NT2/D1 (cell line): ENCODE measurements around the gene TMEM237.

Source experiments
- DNase-seq: peaks from one replicate; pipeline ENCODE4 v3.0.0-alpha.2; 2011; ENCODE audit warnings: low read depth, low spot score
- H3K27me3 ChIP-seq: 2 replicates; pipeline ENCODE4 v1.6.0; 2011; ENCODE audit warnings: mild to moderate bottlenecking; ENCODE audit not compliant: insufficient read length, insufficient read depth
- H3K36me3 ChIP-seq: 2 replicates; pipeline ENCODE4 v1.6.1; 2011; ENCODE audit warnings: mild to moderate bottlenecking, low read length, mixed read lengths; ENCODE audit not compliant: insufficient read depth, insufficient read length
- H3K4me1 ChIP-seq: 2 replicates; pipeline ENCODE4 v1.5.1; 2011; ENCODE audit not compliant: insufficient read depth, insufficient read length
- H3K4me3 ChIP-seq: 2 replicates; pipeline ENCODE4 v1.5.1; 2011; ENCODE audit warnings: low read depth; ENCODE audit not compliant: insufficient read length
- H3K9ac ChIP-seq: 2 replicates; pipeline ENCODE4 v1.6.0; 2011; ENCODE audit warnings: low read depth; ENCODE audit not compliant: insufficient read length
- H3K9me3 ChIP-seq: 2 replicates; pipeline ENCODE4 v1.5.1; 2011; ENCODE audit warnings: mild to moderate bottlenecking, low read length; ENCODE audit not compliant: insufficient read depth
- SUZ12 ChIP-seq: IDR thresholded peaks from 2 replicates; pipeline ENCODE4 v1.6.1; 2011; ENCODE audit not compliant: insufficient read length, insufficient read depth; ENCODE audit errors: extremely low read depth
- YY1 ChIP-seq: IDR thresholded peaks from 2 replicates; pipeline ENCODE4 v1.6.1; 2011; ENCODE audit not compliant: insufficient read length, insufficient read depth
- ZNF274 ChIP-seq: IDR thresholded peaks from 2 replicates; pipeline ENCODE4 v1.6.1; 2011; ENCODE audit warnings: mild to moderate bottlenecking, low read depth, low read length

Gene TMEM237

GRCh38 chr2:201597397-201597796 lies 45.9 kb downstream of the TMEM237 start:
- H3K9ac ChIP-seq: no peak overlapping the region
- TF ChIP-seq ZNF274: no peak
- TF ChIP-seq SUZ12: no peak
- no peak for TF ChIP-seq YY1
- H3K4me3 ChIP-seq: no peak overlapping the region
- H3K4me1 ChIP-seq: no peaks in the 10 kb centered on the region
- DNase-seq: no peak
- no peaks in the 10 kb centered on the region for H3K36me3 ChIP-seq
- no peaks in the 10 kb centered on the region for H3K27me3 ChIP-seq
- H3K9me3 ChIP-seq: no peaks in the 10 kb centered on the region

- Histone ChIP-seq H3K4me1 (no peaks in the 10 kb centered on the region), H3K4me3 (no peak overlapping the region), H3K36me3 (no peaks in the 10 kb centered on the region), H3K9me3 (no peaks in the 10 kb centered on the region), H3K27me3 (no peaks in the 10 kb centered on the region), H3K9ac (no peak overlapping the region)
- no peak for TF ChIP-seq YY1
- TF ChIP-seq ZNF274: no peak
- no peak for TF ChIP-seq SUZ12
- DNase-seq: no peak
These were observed 62.8 kb downstream of the TMEM237 start for GRCh38 chr2:201580486-201580885.

GRCh38 chr2:201579536-201579935 lies 63.8 kb downstream of the TMEM237 start:
- TF ChIP-seq ZNF274 (no peak), SUZ12 (no peak), YY1 (no peak)
- Histone ChIP-seq H3K4me1 (no peaks in the 10 kb centered on the region), H3K9ac (no peak overlapping the region), H3K36me3 (no peaks in the 10 kb centered on the region), H3K27me3 (no peaks in the 10 kb centered on the region), H3K9me3 (no peaks in the 10 kb centered on the region), H3K4me3 (no peak overlapping the region)
- DNase-seq: no peak

GRCh38 chr2:201575971-201576370 lies 67.3 kb downstream of the TMEM237 start:
- Histone ChIP-seq H3K9me3 (no peaks in the 10 kb centered on the region), H3K36me3 (no peaks in the 10 kb centered on the region), H3K9ac (no peak overlapping the region), H3K4me3 (no peak overlapping the region), H3K4me1 (no peaks in the 10 kb centered on the region), H3K27me3 (no peaks in the 10 kb centered on the region)
- TF ChIP-seq SUZ12 (no peak), YY1 (no peak), ZNF274 (no peak)
- DNase-seq: no peak

- no peaks in the 10 kb centered on the region for H3K36me3 ChIP-seq
- H3K9me3 ChIP-seq: no peaks in the 10 kb centered on the region
- no peak for TF ChIP-seq YY1
- no peak for TF ChIP-seq ZNF274
- TF ChIP-seq SUZ12: no peak
- H3K4me3 ChIP-seq: no peak overlapping the region
- H3K4me1 ChIP-seq: no peaks in the 10 kb centered on the region
- DNase-seq: no peak
- H3K27me3 ChIP-seq: no peaks in the 10 kb centered on the region
- no peak overlapping the region for H3K9ac ChIP-seq
These were observed 68.5 kb downstream of the TMEM237 start for GRCh38 chr2:201574766-201575165.

GRCh38 chr2:201572846-201573508 lies 70.3 kb downstream of the TMEM237 start:
- Histone ChIP-seq H3K36me3 (no peaks in the 10 kb centered on the region), H3K9me3 (no peaks in the 10 kb centered on the region), H3K4me3 (no peak overlapping the region), H3K4me1 (no peaks in the 10 kb centered on the region), H3K9ac (no peak overlapping the region), H3K27me3 (no peaks in the 10 kb centered on the region)
- no peak for DNase-seq
- TF ChIP-seq YY1 (no peak), ZNF274 (no peak), SUZ12 (no peak)
